Measurements from ENCODE around the gene TBC1D19. TPM values are rescaled to one million over a fixed set of nuclear protein-coding genes. Genes with fewer than 3 reads are reported as not detected.

Gene TBC1D19
- total and polyA plus RNA-seq, 8 donors = 1.4 to 57.6 (median 5.1) TPM

DNA sequence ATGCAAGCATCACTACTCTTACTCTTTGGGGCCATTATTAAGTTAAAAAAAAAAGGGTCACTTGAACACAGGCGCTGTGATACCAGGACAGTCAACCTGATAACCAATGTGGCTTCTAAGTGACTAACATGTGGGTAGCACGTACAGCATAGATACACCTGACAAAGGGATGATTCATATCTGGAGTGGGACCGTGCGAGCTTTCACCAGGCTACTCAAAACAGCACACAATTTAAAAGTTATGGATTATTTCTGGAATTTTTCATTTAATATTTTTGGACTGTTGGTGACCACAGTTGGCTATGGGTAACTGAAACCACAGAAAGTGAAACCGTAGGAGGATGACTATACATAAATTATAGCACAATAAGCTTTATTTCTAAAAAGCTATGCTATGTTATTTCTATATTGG is 162.9 kb downstream of the TBC1D19 start:
- no peak overlapping the region for H3K4me3 ChIP-seq
- no peaks in the 10 kb centered on the region for H3K27me3 ChIP-seq
- intact Hi-C loops (cut with DNase I; ENCODE audit: low total_unique reads) = no loop called here
- TF ChIP-seq CTCF (IDR thresholded peaks at IDR 0.05) (no peak), EP300 (IDR thresholded peaks at IDR 0.05) (no peak), POLR2AphosphoS5 (IDR thresholded peaks at IDR 0.05) (no peak), POLR2A (IDR thresholded peaks at IDR 0.05) (no peak)
- no peak for DNase-seq
- peaks cover 0 to 3% (median 1%) of the 10 kb centered on the region in 4 donors for H3K4me1 ChIP-seq
- H3K9me3 ChIP-seq = peaks cover 0 to 4% (median 0%) of the 10 kb centered on the region in 4 donors
- H3K36me3 ChIP-seq = peaks cover 0 to 33% (median 18%) of the 10 kb centered on the region in 4 donors
- H3K27ac ChIP-seq = no peak overlapping the region
- 81 to 86% (median 84%) methylated on average over 5 of the region's 5 CpGs for WGBS, 5 donors

- DNase-seq = no peak
- H3K27ac ChIP-seq = no peak overlapping the region
- no peaks in the 10 kb centered on the region for H3K4me1 ChIP-seq
- H3K36me3 ChIP-seq = peaks cover 0 to 21% (median 18%) of the 10 kb centered on the region in 4 donors
- H3K27me3 ChIP-seq = no peaks in the 10 kb centered on the region
- intact Hi-C loops (cut with DNase I; ENCODE audit: low total_unique reads) = no loop called here
- TF ChIP-seq CTCF (IDR thresholded peaks at IDR 0.05) = no peak
- TF ChIP-seq POLR2AphosphoS5 (IDR thresholded peaks at IDR 0.05) = no peak
- TF ChIP-seq POLR2A (IDR thresholded peaks at IDR 0.05) = no peak
- TF ChIP-seq EP300 (IDR thresholded peaks at IDR 0.05) = no peak
- no peaks in the 10 kb centered on the region for H3K9me3 ChIP-seq
- no peak overlapping the region for H3K4me3 ChIP-seq
Observed at GRCh38 chr4:26748811-26749210, 164.9 kb downstream of the TBC1D19 start.

- H3K27me3 ChIP-seq = no peaks in the 10 kb centered on the region
Observed at GRCh38 chr4:26749867-26750266, 166.0 kb downstream of the TBC1D19 start.

DNA sequence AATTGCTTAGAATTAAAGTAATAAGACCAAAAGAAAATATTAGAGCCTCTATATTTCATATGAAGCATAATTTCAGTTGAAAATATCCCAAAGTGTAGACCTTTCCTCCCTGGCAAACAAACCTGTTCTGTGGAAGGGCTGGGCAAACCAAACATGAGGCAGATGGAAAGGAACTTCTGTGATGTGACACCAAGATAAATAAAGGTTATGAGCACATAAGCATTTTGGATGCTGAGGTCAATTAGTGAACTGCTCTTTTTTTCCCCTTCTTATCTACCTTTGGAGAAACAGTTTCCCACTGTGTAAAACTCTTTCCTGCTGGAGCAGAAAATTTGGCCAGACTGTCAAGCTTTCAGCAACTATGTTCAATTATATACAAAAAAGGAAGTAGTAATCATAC is 167.1 kb downstream of the TBC1D19 start:
- Histone ChIP-seq H3K36me3 (peaks cover 0 to 29% (median 21%) of the 10 kb centered on the region in 4 donors), H3K4me1 (no peaks in the 10 kb centered on the region), H3K9me3 (no peaks in the 10 kb centered on the region), H3K4me3 (no peak overlapping the region), H3K27ac (no peak overlapping the region), H3K27me3 (no peaks in the 10 kb centered on the region)
- intact Hi-C loops (cut with DNase I; ENCODE audit: low total_unique reads) = no loop called here
- no peak for DNase-seq
- TF ChIP-seq POLR2AphosphoS5 (IDR thresholded peaks at IDR 0.05) = no peak
- no peak for TF ChIP-seq CTCF (IDR thresholded peaks at IDR 0.05)
- no peak for TF ChIP-seq EP300 (IDR thresholded peaks at IDR 0.05)

More at GRCh38 chr4:26749867-26750266, 166.0 kb downstream of the TBC1D19 start:
- Histone ChIP-seq H3K4me1 (no peaks in the 10 kb centered on the region), H3K27ac (no peak overlapping the region), H3K9me3 (no peaks in the 10 kb centered on the region), H3K36me3 (peaks cover 0 to 21% (median 18%) of the 10 kb centered on the region in 4 donors), H3K4me3 (no peak overlapping the region)
- 78 to 95% (median 93%) methylated on average over 2 of the region's 2 CpGs for WGBS, 5 donors
- no peak for TF ChIP-seq CTCF (IDR thresholded peaks at IDR 0.05)
- DNase-seq = no peak
- intact Hi-C loops (cut with DNase I; ENCODE audit: low total_unique reads) = no loop called here

Measured in stomach (tissue), 9 donors.